Measurements from ENCODE around the gene CPNE2.

- TF ChIP-seq, protein P1, sequence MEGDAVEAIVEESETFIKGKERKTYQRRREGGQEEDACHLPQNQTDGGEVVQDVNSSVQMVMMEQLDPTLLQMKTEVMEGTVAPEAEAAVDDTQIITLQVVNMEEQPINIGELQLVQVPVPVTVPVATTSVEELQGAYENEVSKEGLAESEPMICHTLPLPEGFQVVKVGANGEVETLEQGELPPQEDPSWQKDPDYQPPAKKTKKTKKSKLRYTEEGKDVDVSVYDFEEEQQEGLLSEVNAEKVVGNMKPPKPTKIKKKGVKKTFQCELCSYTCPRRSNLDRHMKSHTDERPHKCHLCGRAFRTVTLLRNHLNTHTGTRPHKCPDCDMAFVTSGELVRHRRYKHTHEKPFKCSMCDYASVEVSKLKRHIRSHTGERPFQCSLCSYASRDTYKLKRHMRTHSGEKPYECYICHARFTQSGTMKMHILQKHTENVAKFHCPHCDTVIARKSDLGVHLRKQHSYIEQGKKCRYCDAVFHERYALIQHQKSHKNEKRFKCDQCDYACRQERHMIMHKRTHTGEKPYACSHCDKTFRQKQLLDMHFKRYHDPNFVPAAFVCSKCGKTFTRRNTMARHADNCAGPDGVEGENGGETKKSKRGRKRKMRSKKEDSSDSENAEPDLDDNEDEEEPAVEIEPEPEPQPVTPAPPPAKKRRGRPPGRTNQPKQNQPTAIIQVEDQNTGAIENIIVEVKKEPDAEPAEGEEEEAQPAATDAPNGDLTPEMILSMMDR (IDR thresholded peaks at IDR 0.05), result no peak
- TF ChIP-seq EP300 (IDR thresholded peaks at IDR 0.05) (no peak), POLR2A (IDR thresholded peaks at IDR 0.05; ENCODE audit: low read depth) (no peak), POLR2AphosphoS5 (IDR thresholded peaks at IDR 0.05) (no peak)
Measured at GRCh38 chr16:57128771-57129389, 36.5 kb downstream of the CPNE2 start.
